ENCODE results near the gene TAS1R3. TPM values are rescaled to one million over a fixed set of nuclear protein-coding genes. Genes with fewer than 3 reads are reported as not detected.
"Not testable (repeated sequence)": the region's sequence is repeated elsewhere in the genome, so short reads cannot be mapped to it uniquely, and the experiment has no call there.

Gene TAS1R3
- polyA plus RNA-seq, 12 donors = 1.0 to 4.6 (median 2.1) TPM; not detected in 2

- no peak for DNase-seq
These were observed 22.5 kb downstream of the TAS1R3 start for GRCh38 chr1:1353389-1354151.

- no peak for DNase-seq
These were observed 23.5 kb downstream of the TAS1R3 start for GRCh38 chr1:1354271-1355247.

- DNase-seq = no peak
These were observed 24.3 kb downstream of the TAS1R3 start for GRCh38 chr1:1355416-1355815.

- DNase-seq = no peak
These were observed 25.2 kb downstream of the TAS1R3 start for GRCh38 chr1:1356166-1356795.

GRCh38 chr1:1356796-1357401 lies 25.8 kb downstream of the TAS1R3 start:
- DNase-seq = no peak

GRCh38 chr1:1357871-1358432 lies 26.9 kb downstream of the TAS1R3 start:
- DNase-seq = no peak

GRCh38 chr1:1358433-1359271 lies 27.6 kb downstream of the TAS1R3 start, which contains the start of gene MXRA8:
TSS of gene MXRA8 (minus strand) at chr1:1358555. CDS start at chr1:1358504, 51 bp downstream.
- peak; percentile 92 for DNase-seq

- DNase-seq = peak; percentile 52
These were observed 28.2 kb downstream of the TAS1R3 start for GRCh38 chr1:1359308-1359663.

- peak; percentile 77 for DNase-seq
These were observed 28.8 kb downstream of the TAS1R3 start for GRCh38 chr1:1359664-1360468.

GRCh38 chr1:1360506-1361169 lies 29.6 kb downstream of the TAS1R3 start:
- DNase-seq = peak; percentile 69

GRCh38 chr1:1361233-1361981 lies 30.3 kb downstream of the TAS1R3 start:
- no peak for DNase-seq

GRCh38 chr1:1361982-1362423 lies 30.9 kb downstream of the TAS1R3 start:
- peak; percentile 74 for DNase-seq

- no peak for DNase-seq
These were observed 33.2 kb downstream of the TAS1R3 start for GRCh38 chr1:1364266-1364665.

- DNase-seq = no peak
These were observed 35.0 kb downstream of the TAS1R3 start for GRCh38 chr1:1365875-1366698.

- DNase-seq = no peak
These were observed 35.6 kb downstream of the TAS1R3 start for GRCh38 chr1:1366699-1367066.

- no peak for DNase-seq
These were observed 36.2 kb downstream of the TAS1R3 start for GRCh38 chr1:1367315-1367714.

- DNase-seq = not testable (repeated sequence)
These were observed 39.0 kb downstream of the TAS1R3 start for GRCh38 chr1:1370094-1370493.
